B cell (primary cell): ENCODE measurements around the gene NANS. TPM values are rescaled to one million over a fixed set of nuclear protein-coding genes. Genes with fewer than 3 reads are reported as not detected.

Experiments used
- ATAC-seq: fragments of 200-7000 bp; cut with Tn5 transposase; one replicate; pipeline ENCODE4 v1.10.0; 2021; ENCODE audit warnings: low read depth, mild to moderate bottlenecking, moderate number of reproducible peaks, moderate library complexity
- CTCF ChIA-PET: fragments of 350-600 bp; sonication (Branson Sonifier 250); formaldehyde crosslinking; loops from one replicate; lab custom pipeline; 2021; ENCODE audit warnings: antibody characterized with exemption, inconsistent platforms; lab: Charles Lee
- POLR2A ChIA-PET: fragments of 350-600 bp; sonication (Branson Sonifier 250); formaldehyde crosslinking; loops from one replicate; lab custom pipeline; 2021; ENCODE audit warnings: antibody characterized with exemption; lab: Charles Lee
- DNase-seq: peaks from one replicate; pipeline ENCODE4 v3.0.0; 2013
- H2AFZ ChIP-seq: 2 replicates; pipeline ENCODE4 v1.6.1; 2012; ENCODE audit warnings: mild to moderate bottlenecking, low read depth, low read length; ENCODE audit not compliant: insufficient read depth, poor library complexity, severe bottlenecking
- H3K27ac ChIP-seq, 2 donors: 1 replicate in 1 of 2; 2 replicates in 1 of 2; pipeline ENCODE4 v1.5.1; 2012 to 2013; ENCODE audit warnings: low read length in 2 of 2, mild to moderate bottlenecking in 2 of 2, moderate library complexity in 1 of 2
- H3K27me3 ChIP-seq, 4 experiments: fragments of 200-600 bp in 1 of 4; sonication (generic) in 1 of 4; replicated peaks in 1 of 4; 1 replicate in 2 of 4; 2 replicates in 2 of 4; pipeline versions ENCODE4 v1.6.1 to v1.7.0; 2013 to 2016; ENCODE audit warnings: low read length in 3 of 4, mild to moderate bottlenecking in 2 of 4, mixed read lengths in 1 of 4, moderate library complexity in 1 of 4; ENCODE audit not compliant: insufficient read depth in 4 of 4, control insufficient read depth in 3 of 4; ENCODE audit errors: control extremely low read depth in 1 of 4
- H3K36me3 ChIP-seq, 2 experiments: replicated peaks in 1 of 2; 1 replicate in 1 of 2; 2 replicates in 1 of 2; pipeline versions ENCODE4 v1.6.1 to v1.7.1; 2013; ENCODE audit warnings: low read length in 1 of 2; ENCODE audit not compliant: insufficient read depth in 2 of 2, control insufficient read depth in 1 of 2; ENCODE audit errors: control extremely low read depth in 1 of 2, extremely low read depth in 1 of 2
- H3K4me1 ChIP-seq, 2 donors: fragments of 200-600 bp in 1 of 2; sonication (generic) in 1 of 2; 1 replicate in 1 of 2; 2 replicates in 1 of 2; pipeline versions ENCODE4 v1.5.1 to v1.6.1; 2013 to 2017; ENCODE audit warnings: low read length in 2 of 2; ENCODE audit not compliant: control insufficient read depth in 2 of 2, insufficient read depth in 2 of 2
- H3K4me2 ChIP-seq: replicated peaks from 2 replicates; pipeline ENCODE3; 2012; ENCODE audit warnings: mild to moderate bottlenecking, low read depth, low read length; ENCODE audit not compliant: poor library complexity, severe bottlenecking
- H3K4me3 ChIP-seq, 5 experiments: fragments of 200-600 bp in 1 of 5; sonication (generic) in 1 of 5; 1 replicate in 3 of 5; 2 replicates in 2 of 5; pipeline versions ENCODE4 v1.5.1 to v1.7.0; 2011 to 2016; ENCODE audit warnings: low read length in 4 of 5, mild to moderate bottlenecking in 4 of 5, low read depth in 2 of 5, control low read depth in 1 of 5, moderate library complexity in 1 of 5; ENCODE audit not compliant: insufficient read depth in 1 of 5; ENCODE audit errors: control extremely low read depth in 1 of 5, extremely low read depth in 1 of 5
- H3K79me2 ChIP-seq: fragments of 200-600 bp; sonication (generic); one replicate; pipeline ENCODE4 v1.6.0; 2016; ENCODE audit warnings: low read length; ENCODE audit not compliant: control insufficient read depth, insufficient read depth
- H3K9ac ChIP-seq: fragments of 200-600 bp; sonication (generic); 2 replicates; pipeline ENCODE4 v1.6.1; 2017; ENCODE audit warnings: mild to moderate bottlenecking, low read length, moderate library complexity
- H3K9me3 ChIP-seq, 3 donors: one replicate each; pipeline versions ENCODE4 v1.6.1 to v1.7.1; 2013; ENCODE audit warnings: low read length in 2 of 3; ENCODE audit not compliant: control insufficient read depth in 2 of 3, insufficient read depth in 1 of 3; ENCODE audit errors: control extremely low read depth in 1 of 3
- H4K20me1 ChIP-seq: 2 replicates; pipeline ENCODE4 v1.6.0; 2012; ENCODE audit warnings: mild to moderate bottlenecking, low read length; ENCODE audit not compliant: insufficient read depth, control insufficient read depth, poor library complexity, severe bottlenecking
- H3K27ac Mint-ChIP-seq: one replicate; pipeline ENCODE4 v1.8.0; 2021; ENCODE audit warnings: mixed read lengths
- H3K27me3 Mint-ChIP-seq: one replicate; pipeline ENCODE4 v1.8.0; 2021; ENCODE audit warnings: mixed read lengths
- H3K4me1 Mint-ChIP-seq: one replicate; pipeline ENCODE4 v1.8.0; 2021; ENCODE audit warnings: mixed read lengths
- H3K4me3 Mint-ChIP-seq: one replicate; pipeline ENCODE4 v1.8.0; 2021; ENCODE audit warnings: mixed read lengths
- H3K9me3 Mint-ChIP-seq: one replicate; pipeline ENCODE4 v1.8.0; 2022; ENCODE audit warnings: mixed read lengths; ENCODE audit not compliant: insufficient read depth
- EZH2 ChIP-seq: IDR thresholded peaks from 2 replicates; pipeline ENCODE4 v1.6.1; 2012; ENCODE audit warnings: borderline replicate concordance, low read depth, mild to moderate bottlenecking, moderate library complexity, low read length; ENCODE audit not compliant: insufficient read depth, poor library complexity, severe bottlenecking
- WGBS: methylation state at CpG from one replicate; pipeline ENCODE4 v1.1.5; 2013; ENCODE audit warnings: missing lambda C conversion rate; ENCODE audit not compliant: insufficient coverage; 5-methylcytosine and 5-hydroxymethylcytosine counted together
- intact Hi-C: fragments of 100-400 bp; cut with micrococcal nuclease; formaldehyde crosslinking; loops from one replicate; pipeline ENCODE4 v1.10.0; 2022
- polyA plus RNA-seq: library from polyadenylated mRNA; depleted of rRNA; stranded (reverse); fragments of >200 nt; gene quantifications from 2 replicates; pipeline ENCODE4 v1.2.3, GENCODE V29; 2012
- total RNA-seq, 2 donors: library from RNA; stranded (reverse); fragments of 120-200 nt in 1 of 2; gene quantifications; 1 replicate in 1 of 2; 2 replicates in 1 of 2; pipeline versions ENCODE4 v1.2.3 to v1.2.4, GENCODE V29; 2013 to 2022
- TF ChIP-seq, protein P1 (sequence below): fragments of 200-600 bp; IDR thresholded peaks from one replicate; pipeline ENCODE4 v1.8.0; 2022; ENCODE audit warnings: antibody characterized with exemption, mild to moderate bottlenecking

NANS gene
- total and polyA plus RNA-seq, 2 donors (not counting 1 experiment from before 2014, with no cell fraction given) = 14.2 to 14.9 TPM

DNA sequence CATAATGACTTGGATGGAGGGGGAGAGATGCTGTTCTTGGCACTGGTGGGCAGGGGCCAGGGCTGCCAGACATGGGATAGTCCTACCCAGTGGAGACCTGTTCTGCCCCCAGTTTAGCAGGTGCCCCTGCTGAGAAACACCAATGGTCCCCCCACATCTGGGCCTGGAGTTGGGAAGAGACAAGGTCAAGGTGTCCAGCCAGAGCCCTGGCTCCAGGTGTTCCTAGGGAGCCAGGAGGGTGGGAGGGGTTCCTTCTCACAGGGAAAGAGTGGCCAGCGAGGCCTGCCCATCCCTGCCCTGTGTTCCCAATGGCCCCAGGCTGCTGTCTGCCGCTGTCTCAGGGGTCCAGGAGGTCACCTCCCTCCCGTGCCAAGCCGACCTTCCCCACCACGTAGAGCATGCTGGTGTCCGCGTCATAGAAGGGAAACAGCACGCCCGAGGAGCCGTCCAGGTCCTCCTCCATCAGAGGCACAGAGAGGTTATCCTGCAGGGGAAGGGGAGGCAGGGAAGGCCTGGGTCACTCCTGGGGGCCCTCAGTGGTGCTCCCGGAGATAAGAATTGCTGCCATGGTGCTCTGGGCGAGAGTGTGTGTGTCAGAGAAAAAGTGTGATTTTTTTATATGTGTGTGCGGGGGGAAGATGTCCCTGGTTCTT lies 74.2 kb downstream of the NANS start:
- no peak overlapping the region for H2AFZ ChIP-seq
- no peaks in the 10 kb centered on the region for H3K79me2 ChIP-seq
- 97% methylated on average over 10 of the region's 13 CpGs for WGBS
- H3K4me2 ChIP-seq = no peak overlapping the region
- H3K27me3 ChIP-seq = no peaks in the 10 kb centered on the region
- Mint-ChIP-seq H3K27me3 (no peaks in the 10 kb centered on the region), H3K9me3 (no peaks in the 10 kb centered on the region), H3K4me1 (peaks cover 33% of the 10 kb centered on the region), H3K27ac (peak overlapping the region; percentile 69), H3K4me3 (no peak overlapping the region)
- DNase-seq = no peak
- no peak for TF ChIP-seq EZH2
- TF ChIP-seq, protein P1, sequence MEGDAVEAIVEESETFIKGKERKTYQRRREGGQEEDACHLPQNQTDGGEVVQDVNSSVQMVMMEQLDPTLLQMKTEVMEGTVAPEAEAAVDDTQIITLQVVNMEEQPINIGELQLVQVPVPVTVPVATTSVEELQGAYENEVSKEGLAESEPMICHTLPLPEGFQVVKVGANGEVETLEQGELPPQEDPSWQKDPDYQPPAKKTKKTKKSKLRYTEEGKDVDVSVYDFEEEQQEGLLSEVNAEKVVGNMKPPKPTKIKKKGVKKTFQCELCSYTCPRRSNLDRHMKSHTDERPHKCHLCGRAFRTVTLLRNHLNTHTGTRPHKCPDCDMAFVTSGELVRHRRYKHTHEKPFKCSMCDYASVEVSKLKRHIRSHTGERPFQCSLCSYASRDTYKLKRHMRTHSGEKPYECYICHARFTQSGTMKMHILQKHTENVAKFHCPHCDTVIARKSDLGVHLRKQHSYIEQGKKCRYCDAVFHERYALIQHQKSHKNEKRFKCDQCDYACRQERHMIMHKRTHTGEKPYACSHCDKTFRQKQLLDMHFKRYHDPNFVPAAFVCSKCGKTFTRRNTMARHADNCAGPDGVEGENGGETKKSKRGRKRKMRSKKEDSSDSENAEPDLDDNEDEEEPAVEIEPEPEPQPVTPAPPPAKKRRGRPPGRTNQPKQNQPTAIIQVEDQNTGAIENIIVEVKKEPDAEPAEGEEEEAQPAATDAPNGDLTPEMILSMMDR = no peak
- no peak for ATAC-seq
- H3K9me3 ChIP-seq = no peaks in the 10 kb centered on the region
- no peak overlapping the region for H3K9ac ChIP-seq
- POLR2A ChIA-PET = interaction anchor here (0.6 kb wide), 1 partner anchor 13 kb away, joined by 3 read pairs; no protein-coding TSS in a partner anchor
- H3K4me3 ChIP-seq = no peak overlapping the region
- CTCF ChIA-PET = interaction anchor here (0.7 to 2.5 kb wide), 3 partner anchors 22 to 133 kb away, joined by 3 to 6 read pairs (median 5); no protein-coding TSS in a partner anchor
- H3K4me1 ChIP-seq = peaks cover 20 to 36% of the 10 kb centered on the region in 2 donors
- intact Hi-C loops = no loop called here
- H4K20me1 ChIP-seq = no peaks in the 10 kb centered on the region
- peak overlapping the region in 1 of 2 donors; percentile 29 for H3K27ac ChIP-seq
- H3K36me3 ChIP-seq = no peaks in the 10 kb centered on the region

DNA sequence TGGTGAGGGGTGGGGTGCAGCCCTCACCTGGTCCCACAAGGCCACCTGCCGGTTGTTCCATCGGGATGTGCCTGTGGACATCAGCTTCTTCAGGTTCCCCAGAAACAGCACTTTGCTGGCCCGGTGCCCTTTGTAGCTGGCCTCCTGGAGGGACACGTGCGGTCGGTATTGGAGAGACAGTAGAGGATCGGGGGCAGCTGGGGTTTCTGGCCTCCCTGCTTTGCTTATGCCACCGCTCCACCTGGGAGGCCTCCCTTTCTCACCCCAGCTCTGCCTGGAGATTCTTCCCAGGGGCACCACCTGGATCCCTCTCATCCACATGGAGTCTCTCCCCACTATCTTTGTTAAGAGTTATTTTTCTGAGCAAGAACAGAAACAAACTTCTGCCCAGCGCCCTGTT lies 75.6 kb downstream of the NANS start:
- intact Hi-C loops = no loop called here
- H3K27ac ChIP-seq = no peak overlapping the region
- Mint-ChIP-seq H3K27ac (no peak overlapping the region), H3K4me3 (no peak overlapping the region), H3K27me3 (no peaks in the 10 kb centered on the region), H3K9me3 (no peaks in the 10 kb centered on the region), H3K4me1 (peaks cover 32% of the 10 kb centered on the region)
- H3K9me3 ChIP-seq = no peaks in the 10 kb centered on the region
- H3K27me3 ChIP-seq = no peaks in the 10 kb centered on the region
- no peak overlapping the region for H2AFZ ChIP-seq
- no peak overlapping the region for H3K9ac ChIP-seq
- H3K4me3 ChIP-seq = no peak overlapping the region
- 92% methylated on average over 9 of the region's 9 CpGs for WGBS
- ATAC-seq = no peak
- TF ChIP-seq EZH2 = no peak
- TF ChIP-seq, protein P1 = no peak
- CTCF ChIA-PET = interaction anchor here (1.3 kb wide), 1 partner anchor 56 kb away, joined by 3 read pairs; no protein-coding TSS in a partner anchor
- H3K4me2 ChIP-seq = no peak overlapping the region
- H3K36me3 ChIP-seq = no peaks in the 10 kb centered on the region
- POLR2A ChIA-PET = interaction anchor here (0.9 kb wide), 1 partner anchor 13 kb away, joined by 3 read pairs; the partner anchor contains the start of gene TRIM14
- no peaks in the 10 kb centered on the region for H4K20me1 ChIP-seq
- peaks cover 20 to 30% of the 10 kb centered on the region in 2 donors for H3K4me1 ChIP-seq
- H3K79me2 ChIP-seq = no peaks in the 10 kb centered on the region
- no peak for DNase-seq
